ENCODE data around the gene ROBO2. TPM values are rescaled to one million over a fixed set of nuclear protein-coding genes. Genes with fewer than 3 reads are reported as not detected.

Gene ROBO2
- polyA plus RNA-seq, 2 of the 4 experiments (the other 2 are of a cell fraction), result 0.04 TPM; not detected in 1

DNA sequence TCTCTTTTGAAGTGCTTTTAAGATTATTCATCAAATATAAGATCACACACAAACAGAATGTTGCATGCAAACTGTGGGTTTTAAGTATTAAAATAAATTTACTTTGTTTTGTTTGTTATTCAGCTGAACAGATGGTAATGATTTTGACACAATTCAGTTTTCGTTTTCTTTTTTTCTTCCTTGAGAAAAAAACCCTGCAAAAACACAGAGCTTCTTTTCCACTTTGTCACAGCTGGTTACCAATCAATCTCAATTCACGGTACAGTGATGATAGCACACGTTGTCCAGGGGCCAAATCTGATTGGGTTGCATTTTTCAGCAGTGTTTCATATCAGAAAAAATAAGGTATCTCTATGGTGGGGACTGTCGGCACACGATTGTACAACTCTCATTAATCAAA, 473.6 kb downstream of the ROBO2 start:
- DNase-seq (ENCODE audit: low read depth in 1 of 2, low spot score in 1 of 2), result no peak
- POLR2A ChIA-PET, result no interaction called here

DNA sequence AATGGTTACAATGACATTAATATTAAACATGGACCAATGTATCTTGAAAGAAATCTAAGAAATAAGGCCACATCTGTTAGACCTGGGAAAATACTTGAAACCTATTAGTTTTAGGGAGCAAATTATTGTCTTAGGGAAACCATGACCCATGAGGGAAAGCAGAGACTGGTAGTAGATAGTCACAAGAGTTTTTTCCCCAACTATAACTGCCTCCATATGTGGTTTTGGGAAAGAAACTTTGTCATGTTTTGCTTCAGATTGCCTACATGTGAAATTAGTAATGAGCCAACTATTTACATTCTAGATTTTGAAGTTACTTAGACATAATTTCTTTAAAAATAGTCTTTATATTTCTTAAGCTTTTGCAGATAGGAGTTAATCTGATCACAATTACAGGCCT, 474.9 kb downstream of the ROBO2 start:
- DNase-seq (ENCODE audit: low read depth in 1 of 2, low spot score in 1 of 2), result no peak
- ChIA-PET POLR2A (no interaction called here), CTCF (no interaction called here)
- no peak for ATAC-seq
- FAIRE-seq, result no peak
- Histone ChIP-seq H3K9me3 (no peaks in the 10 kb centered on the region; the same call in 2 of the 3 replicates), H3K27ac (no peak overlapping the region), H3K4me2 (no peak overlapping the region), H3K4me1 (no peaks in the 10 kb centered on the region), H3K4me3 (no peak overlapping the region)
- TF ChIP-seq, protein P1, sequence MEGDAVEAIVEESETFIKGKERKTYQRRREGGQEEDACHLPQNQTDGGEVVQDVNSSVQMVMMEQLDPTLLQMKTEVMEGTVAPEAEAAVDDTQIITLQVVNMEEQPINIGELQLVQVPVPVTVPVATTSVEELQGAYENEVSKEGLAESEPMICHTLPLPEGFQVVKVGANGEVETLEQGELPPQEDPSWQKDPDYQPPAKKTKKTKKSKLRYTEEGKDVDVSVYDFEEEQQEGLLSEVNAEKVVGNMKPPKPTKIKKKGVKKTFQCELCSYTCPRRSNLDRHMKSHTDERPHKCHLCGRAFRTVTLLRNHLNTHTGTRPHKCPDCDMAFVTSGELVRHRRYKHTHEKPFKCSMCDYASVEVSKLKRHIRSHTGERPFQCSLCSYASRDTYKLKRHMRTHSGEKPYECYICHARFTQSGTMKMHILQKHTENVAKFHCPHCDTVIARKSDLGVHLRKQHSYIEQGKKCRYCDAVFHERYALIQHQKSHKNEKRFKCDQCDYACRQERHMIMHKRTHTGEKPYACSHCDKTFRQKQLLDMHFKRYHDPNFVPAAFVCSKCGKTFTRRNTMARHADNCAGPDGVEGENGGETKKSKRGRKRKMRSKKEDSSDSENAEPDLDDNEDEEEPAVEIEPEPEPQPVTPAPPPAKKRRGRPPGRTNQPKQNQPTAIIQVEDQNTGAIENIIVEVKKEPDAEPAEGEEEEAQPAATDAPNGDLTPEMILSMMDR (IDR thresholded peaks at IDR 0.05), result no peak
- no peak for TF ChIP-seq SMC3 (IDR thresholded peaks at IDR 0.05)
- TF ChIP-seq MYC (IDR thresholded peaks at IDR 0.05; ENCODE audit: borderline replicate concordance, low read length), result no peak
- no peak for TF ChIP-seq RAD21 (conservative IDR thresholded peaks at IDR 0.05 in 1 of 2, IDR thresholded peaks at IDR 0.05 in 1 of 2)
- TF ChIP-seq RNF2 (IDR thresholded peaks at IDR 0.05; ENCODE audit: borderline replicate concordance, low read depth), result no peak
- no peak for TF ChIP-seq TP53 (CRISPR knock-in tag; IDR thresholded peaks at IDR 0.05)
- no peak for TF ChIP-seq TFCP2L1 (CRISPR knock-in tag; IDR thresholded peaks at IDR 0.05)
- TF ChIP-seq, protein P2, sequence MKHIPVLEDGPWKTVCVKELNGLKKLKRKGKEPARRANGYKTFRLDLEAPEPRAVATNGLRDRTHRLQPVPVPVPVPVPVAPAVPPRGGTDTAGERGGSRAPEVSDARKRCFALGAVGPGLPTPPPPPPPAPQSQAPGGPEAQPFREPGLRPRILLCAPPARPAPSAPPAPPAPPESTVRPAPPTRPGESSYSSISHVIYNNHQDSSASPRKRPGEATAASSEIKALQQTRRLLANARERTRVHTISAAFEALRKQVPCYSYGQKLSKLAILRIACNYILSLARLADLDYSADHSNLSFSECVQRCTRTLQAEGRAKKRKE (CRISPR knock-in tag; IDR thresholded peaks at IDR 0.05; ENCODE audit: low read depth), result no peak
- no peak for TF ChIP-seq KDM1A (IDR thresholded peaks at IDR 0.05; ENCODE audit: low read depth)
- TF ChIP-seq EHMT2 (IDR thresholded peaks at IDR 0.05; ENCODE audit: low read depth), result no peak
- no peak for TF ChIP-seq NR3C1 (IDR thresholded peaks at IDR 0.05)
- TF ChIP-seq GATA3 (IDR thresholded peaks at IDR 0.05; ENCODE audit: borderline replicate concordance), result no peak
- TF ChIP-seq, protein P3, sequence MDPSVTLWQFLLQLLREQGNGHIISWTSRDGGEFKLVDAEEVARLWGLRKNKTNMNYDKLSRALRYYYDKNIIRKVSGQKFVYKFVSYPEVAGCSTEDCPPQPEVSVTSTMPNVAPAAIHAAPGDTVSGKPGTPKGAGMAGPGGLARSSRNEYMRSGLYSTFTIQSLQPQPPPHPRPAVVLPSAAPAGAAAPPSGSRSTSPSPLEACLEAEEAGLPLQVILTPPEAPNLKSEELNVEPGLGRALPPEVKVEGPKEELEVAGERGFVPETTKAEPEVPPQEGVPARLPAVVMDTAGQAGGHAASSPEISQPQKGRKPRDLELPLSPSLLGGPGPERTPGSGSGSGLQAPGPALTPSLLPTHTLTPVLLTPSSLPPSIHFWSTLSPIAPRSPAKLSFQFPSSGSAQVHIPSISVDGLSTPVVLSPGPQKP (IDR thresholded peaks at IDR 0.05; ENCODE audit: low read depth, low read length), result no peak
- TF ChIP-seq ZSCAN20 (CRISPR knock-in tag; IDR thresholded peaks at IDR 0.05), result no peak
- no peak for TF ChIP-seq RARB (CRISPR knock-in tag; IDR thresholded peaks at IDR 0.05)
- TF ChIP-seq MAZ (IDR thresholded peaks at IDR 0.05; ENCODE audit: borderline replicate concordance, low read depth, low read length), result no peak

More for the DNA sequence above, 473.6 kb downstream of the ROBO2 start:
- no peak for FAIRE-seq
- CTCF ChIA-PET, result no interaction called here
- Histone ChIP-seq H3K9me3 (no peaks in the 10 kb centered on the region; the same call in 2 of the 3 replicates), H3K4me1 (no peaks in the 10 kb centered on the region), H3K4me3 (no peak overlapping the region), H3K4me2 (no peak overlapping the region), H3K27ac (no peak overlapping the region)
- no peak for ATAC-seq
- TF ChIP-seq GATA3 (IDR thresholded peaks at IDR 0.05; ENCODE audit: borderline replicate concordance) (no peak), CBX8 (IDR thresholded peaks at IDR 0.05) (no peak), ZNF302 (CRISPR knock-in tag; IDR thresholded peaks at IDR 0.05) (no peak), HDAC2 (IDR thresholded peaks at IDR 0.05) (no peak), HOXB13 (CRISPR knock-in tag; IDR thresholded peaks at IDR 0.05; ENCODE audit: low read depth) (no peak), ESRRA (IDR thresholded peaks at IDR 0.05; ENCODE audit: borderline replicate concordance, low read length) (no peak), ZFP36 (IDR thresholded peaks at IDR 0.05; ENCODE audit: borderline replicate concordance, partially characterized antibody) (no peak), SREBF2 (IDR thresholded peaks at IDR 0.05) (no peak), SMC3 (IDR thresholded peaks at IDR 0.05) (no peak), RCOR1 (IDR thresholded peaks at IDR 0.05; ENCODE audit: low read depth, low read length) (no peak), RFX5 (IDR thresholded peaks at IDR 0.05) (no peak), EHMT2 (IDR thresholded peaks at IDR 0.05; ENCODE audit: low read depth) (no peak), FOSL2 (IDR thresholded peaks at IDR 0.05) (no peak), FOSL2 (CRISPR knock-in tag; IDR thresholded peaks at IDR 0.05) (no peak), FOXS1 (CRISPR knock-in tag; IDR thresholded peaks at IDR 0.05) (no peak), CEBPB (IDR thresholded peaks at IDR 0.05) (no peak)
- TF ChIP-seq, protein P4, sequence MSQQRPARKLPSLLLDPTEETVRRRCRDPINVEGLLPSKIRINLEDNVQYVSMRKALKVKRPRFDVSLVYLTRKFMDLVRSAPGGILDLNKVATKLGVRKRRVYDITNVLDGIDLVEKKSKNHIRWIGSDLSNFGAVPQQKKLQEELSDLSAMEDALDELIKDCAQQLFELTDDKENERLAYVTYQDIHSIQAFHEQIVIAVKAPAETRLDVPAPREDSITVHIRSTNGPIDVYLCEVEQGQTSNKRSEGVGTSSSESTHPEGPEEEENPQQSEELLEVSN (IDR thresholded peaks at IDR 0.05; ENCODE audit: borderline replicate concordance, low read depth), result no peak
- TF ChIP-seq, protein P5, sequence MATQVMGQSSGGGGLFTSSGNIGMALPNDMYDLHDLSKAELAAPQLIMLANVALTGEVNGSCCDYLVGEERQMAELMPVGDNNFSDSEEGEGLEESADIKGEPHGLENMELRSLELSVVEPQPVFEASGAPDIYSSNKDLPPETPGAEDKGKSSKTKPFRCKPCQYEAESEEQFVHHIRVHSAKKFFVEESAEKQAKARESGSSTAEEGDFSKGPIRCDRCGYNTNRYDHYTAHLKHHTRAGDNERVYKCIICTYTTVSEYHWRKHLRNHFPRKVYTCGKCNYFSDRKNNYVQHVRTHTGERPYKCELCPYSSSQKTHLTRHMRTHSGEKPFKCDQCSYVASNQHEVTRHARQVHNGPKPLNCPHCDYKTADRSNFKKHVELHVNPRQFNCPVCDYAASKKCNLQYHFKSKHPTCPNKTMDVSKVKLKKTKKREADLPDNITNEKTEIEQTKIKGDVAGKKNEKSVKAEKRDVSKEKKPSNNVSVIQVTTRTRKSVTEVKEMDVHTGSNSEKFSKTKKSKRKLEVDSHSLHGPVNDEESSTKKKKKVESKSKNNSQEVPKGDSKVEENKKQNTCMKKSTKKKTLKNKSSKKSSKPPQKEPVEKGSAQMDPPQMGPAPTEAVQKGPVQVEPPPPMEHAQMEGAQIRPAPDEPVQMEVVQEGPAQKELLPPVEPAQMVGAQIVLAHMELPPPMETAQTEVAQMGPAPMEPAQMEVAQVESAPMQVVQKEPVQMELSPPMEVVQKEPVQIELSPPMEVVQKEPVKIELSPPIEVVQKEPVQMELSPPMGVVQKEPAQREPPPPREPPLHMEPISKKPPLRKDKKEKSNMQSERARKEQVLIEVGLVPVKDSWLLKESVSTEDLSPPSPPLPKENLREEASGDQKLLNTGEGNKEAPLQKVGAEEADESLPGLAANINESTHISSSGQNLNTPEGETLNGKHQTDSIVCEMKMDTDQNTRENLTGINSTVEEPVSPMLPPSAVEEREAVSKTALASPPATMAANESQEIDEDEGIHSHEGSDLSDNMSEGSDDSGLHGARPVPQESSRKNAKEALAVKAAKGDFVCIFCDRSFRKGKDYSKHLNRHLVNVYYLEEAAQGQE (IDR thresholded peaks at IDR 0.05), result no peak
- TF ChIP-seq, protein P2 (CRISPR knock-in tag; IDR thresholded peaks at IDR 0.05; ENCODE audit: low read depth), result no peak
- TF ChIP-seq, protein P6, sequence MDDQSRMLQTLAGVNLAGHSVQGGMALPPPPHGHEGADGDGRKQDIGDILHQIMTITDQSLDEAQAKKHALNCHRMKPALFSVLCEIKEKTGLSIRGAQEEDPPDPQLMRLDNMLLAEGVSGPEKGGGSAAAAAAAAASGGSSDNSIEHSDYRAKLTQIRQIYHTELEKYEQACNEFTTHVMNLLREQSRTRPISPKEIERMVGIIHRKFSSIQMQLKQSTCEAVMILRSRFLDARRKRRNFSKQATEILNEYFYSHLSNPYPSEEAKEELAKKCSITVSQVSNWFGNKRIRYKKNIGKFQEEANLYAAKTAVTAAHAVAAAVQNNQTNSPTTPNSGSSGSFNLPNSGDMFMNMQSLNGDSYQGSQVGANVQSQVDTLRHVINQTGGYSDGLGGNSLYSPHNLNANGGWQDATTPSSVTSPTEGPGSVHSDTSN (IDR thresholded peaks at IDR 0.05), result no peak
- 16% methylated on average over 5 of the region's 5 CpGs for WGBS (ENCODE audit: missing lambda C conversion rate)
